ENCODE measurements around the gene PHKG1.
"Not testable (repeated sequence)": the region's sequence is repeated elsewhere in the genome, so short reads cannot be mapped to it uniquely, and the experiment has no call there.

Gene PHKG1

DNA sequence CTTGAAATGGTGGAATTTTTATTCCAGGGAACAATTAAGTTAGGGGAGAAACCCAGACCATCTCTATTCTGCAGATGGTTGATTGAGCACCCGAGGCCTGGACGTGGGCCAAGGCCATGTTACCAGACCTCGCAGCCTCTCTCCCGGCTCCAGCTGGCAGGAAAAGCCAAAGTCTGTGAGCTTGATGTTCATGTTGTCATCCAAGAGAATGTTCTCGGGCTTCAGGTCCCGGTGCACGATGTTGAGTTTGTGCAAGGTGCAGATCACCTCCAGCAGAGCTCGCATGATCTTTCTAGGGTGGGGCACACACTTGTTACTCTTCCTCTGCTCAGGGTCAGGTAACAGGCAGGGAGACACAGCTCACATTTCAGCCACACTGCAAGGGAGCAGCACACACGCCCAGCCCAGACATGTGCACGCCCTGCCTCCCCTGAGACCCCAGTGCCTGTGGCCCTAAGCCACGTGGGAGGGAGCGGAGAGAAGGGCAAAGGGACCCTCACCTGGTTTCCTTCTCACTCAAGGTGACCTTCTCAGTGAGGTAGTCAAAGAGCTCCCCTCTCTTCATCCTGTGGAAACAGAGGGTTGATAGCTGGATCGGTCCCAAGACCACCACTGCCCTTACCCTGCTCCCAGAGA lies 9.5 kb downstream of the PHKG1 start:
- DNase-seq (ENCODE audit: low read depth in 1 of 2, low spot score in 1 of 2), result no peak

GRCh38 chr7:56081626-56082340 lies 11.0 kb downstream of the PHKG1 start:
- DNase-seq (ENCODE audit: low read depth in 1 of 2, low spot score in 1 of 2), result no peak

- not testable (repeated sequence) for DNase-seq (ENCODE audit: low read depth in 1 of 2, low spot score in 1 of 2)
Observed at GRCh38 chr7:56080726-56081435, 11.9 kb downstream of the PHKG1 start.

GRCh38 chr7:56079450-56080185 lies 13.1 kb downstream of the PHKG1 start:
- DNase-seq (ENCODE audit: low read depth in 1 of 2, low spot score in 1 of 2), result no peak

- DNase-seq (ENCODE audit: low read depth in 1 of 2, low spot score in 1 of 2), result no peak
Observed at GRCh38 chr7:56078196-56078595, 14.6 kb downstream of the PHKG1 start.

DNA sequence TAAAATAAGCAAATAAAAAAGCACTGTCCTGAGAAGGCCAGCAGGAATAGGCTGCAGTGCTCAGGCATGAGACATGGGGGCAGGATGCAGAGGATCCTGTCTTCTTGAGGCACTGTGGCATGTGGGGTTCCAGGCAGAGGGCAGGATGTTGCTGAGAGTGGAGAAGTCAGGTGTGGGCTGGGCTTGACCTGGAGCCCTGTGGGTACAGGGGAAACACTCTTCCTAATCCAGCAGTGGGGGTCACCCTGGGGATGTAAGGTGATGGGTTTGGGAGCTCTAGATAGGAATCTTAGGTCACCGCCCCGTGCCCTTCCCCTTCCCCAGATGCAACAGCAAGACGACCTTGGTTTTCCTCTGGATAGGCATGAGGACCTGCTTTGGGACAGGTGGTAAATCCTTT lies 15.1 kb downstream of the PHKG1 start:
- DNase-seq (ENCODE audit: low read depth in 1 of 2, low spot score in 1 of 2), result no peak

DNA sequence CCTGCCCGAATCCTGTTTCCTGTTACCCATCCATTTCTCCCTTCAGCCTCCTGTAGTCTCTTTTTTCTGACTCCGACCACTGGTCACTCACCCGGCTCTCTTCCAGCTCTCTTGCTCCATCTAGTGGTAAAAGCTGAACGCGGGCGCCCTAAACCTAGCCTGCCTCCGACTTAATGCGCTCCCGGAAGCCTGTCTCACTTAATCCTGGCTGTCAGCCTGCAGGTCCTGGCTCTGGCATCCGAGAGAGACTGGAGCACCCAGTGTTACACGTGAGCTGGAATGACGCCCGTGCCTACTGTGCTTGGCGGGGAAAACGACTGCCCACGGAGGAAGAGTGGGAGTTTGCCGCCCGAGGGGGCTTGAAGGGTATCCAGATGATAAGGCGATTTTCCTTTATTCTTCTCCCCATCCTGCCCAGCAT lies 18.4 kb downstream of the PHKG1 start:
- DNase-seq (ENCODE audit: low read depth in 1 of 2, low spot score in 1 of 2), result peak; percentile 32 to 47

DNA sequence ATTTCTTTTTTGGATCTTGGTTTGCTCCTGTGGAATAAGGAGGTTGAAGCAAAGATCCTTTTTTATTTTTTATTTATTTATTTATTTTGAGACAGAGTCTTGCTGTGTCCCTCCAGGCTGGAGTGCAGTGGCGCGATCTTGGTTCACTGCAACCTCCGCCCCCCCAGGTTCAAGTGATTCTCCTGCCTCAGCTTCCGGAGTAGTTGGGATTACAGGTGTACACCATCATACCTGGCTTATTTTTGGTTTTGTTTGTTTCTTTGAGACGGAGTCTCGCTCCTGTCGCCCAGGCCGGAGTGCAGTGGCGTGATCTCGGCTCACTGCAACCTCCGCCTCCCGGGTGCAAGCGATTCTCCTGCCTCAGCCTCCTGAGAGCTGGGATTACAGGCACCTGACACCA lies 26.4 kb downstream of the PHKG1 start:
- not testable (repeated sequence) for DNase-seq (ENCODE audit: low read depth in 1 of 2, low spot score in 1 of 2)

GRCh38 chr7:56063882-56064625 lies 28.7 kb downstream of the PHKG1 start, which contains the start of gene SUMF2:
Gene SUMF2, plus strand, starts transcription at chr7:56064286. Its CDS starts 26 bp downstream, at chr7:56064312.
- peak; percentile 76 to 85 for DNase-seq (ENCODE audit: low read depth in 1 of 2, low spot score in 1 of 2)

GRCh38 chr7:56063500-56063881 lies 29.3 kb downstream of the PHKG1 start:
- no peak for DNase-seq (ENCODE audit: low read depth in 1 of 2, low spot score in 1 of 2)

GRCh38 chr7:56062382-56062781 lies 30.4 kb downstream of the PHKG1 start:
- no peak for DNase-seq (ENCODE audit: low read depth in 1 of 2, low spot score in 1 of 2)

DNA sequence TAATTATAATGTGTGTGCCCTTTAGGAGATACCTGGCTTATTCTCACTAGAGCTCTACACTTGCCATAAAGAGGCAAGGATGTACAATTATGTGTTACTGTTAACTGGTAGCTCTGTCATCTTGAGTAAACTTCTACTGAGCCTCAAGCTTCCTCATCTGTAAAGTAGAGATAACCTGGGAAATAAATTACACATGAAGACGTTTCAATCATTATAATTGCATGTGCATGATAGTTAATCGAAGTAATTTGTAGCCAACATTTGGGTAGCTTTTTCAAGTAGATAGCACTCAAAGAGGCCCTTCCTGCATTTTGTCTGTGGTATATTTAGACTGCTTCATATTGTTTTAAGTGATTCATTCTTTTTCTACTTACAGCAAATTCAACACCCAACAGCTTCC lies 38.8 kb downstream of the PHKG1 start:
- no peak for DNase-seq (ENCODE audit: low read depth in 1 of 2, low spot score in 1 of 2)

GRCh38 chr7:56053379-56053778 lies 39.4 kb downstream of the PHKG1 start:
- DNase-seq (ENCODE audit: low read depth in 1 of 2, low spot score in 1 of 2), result no peak

GRCh38 chr7:56051339-56052191 lies 41.2 kb downstream of the PHKG1 start, which contains the start of the genes CCT6A and PSPH:
Gene CCT6A, plus strand, starts transcription at chr7:56051765. Its CDS starts 84 bp downstream, at chr7:56051849.
Gene PSPH, minus strand, starts transcription at chr7:56051444. Its CDS starts 30,232 bp downstream, at chr7:56021212.
- peak; percentile 77 to 86 for DNase-seq (ENCODE audit: low read depth in 1 of 2, low spot score in 1 of 2)

- no peak for DNase-seq (ENCODE audit: low read depth in 1 of 2, low spot score in 1 of 2)
Observed at GRCh38 chr7:56051053-56051338, 41.8 kb downstream of the PHKG1 start.

DNA sequence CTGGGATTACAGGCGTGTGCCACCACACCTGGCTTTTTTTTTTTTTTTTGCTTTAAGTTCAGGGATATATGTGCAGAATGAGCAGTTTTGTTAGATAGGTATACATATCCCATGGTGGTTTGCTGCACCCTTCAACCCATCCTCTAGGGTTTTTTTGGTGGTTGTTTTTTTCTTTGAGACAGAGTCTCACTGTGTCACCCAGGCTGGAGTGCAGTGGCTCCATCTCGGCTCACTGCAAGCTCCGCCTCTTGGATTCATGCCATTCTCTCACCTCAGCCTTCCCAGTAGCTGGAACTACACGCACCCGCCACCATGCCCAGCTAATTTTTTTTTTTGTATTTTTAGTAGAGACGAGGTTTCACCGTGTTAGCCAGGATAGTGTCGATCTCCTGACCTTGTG lies 44.0 kb downstream of the PHKG1 start:
- not testable (repeated sequence) for DNase-seq (ENCODE audit: low read depth in 1 of 2, low spot score in 1 of 2)

GRCh38 chr7:56048245-56048644 lies 44.5 kb downstream of the PHKG1 start:
- DNase-seq (ENCODE audit: low read depth in 1 of 2, low spot score in 1 of 2), result no peak

DNA sequence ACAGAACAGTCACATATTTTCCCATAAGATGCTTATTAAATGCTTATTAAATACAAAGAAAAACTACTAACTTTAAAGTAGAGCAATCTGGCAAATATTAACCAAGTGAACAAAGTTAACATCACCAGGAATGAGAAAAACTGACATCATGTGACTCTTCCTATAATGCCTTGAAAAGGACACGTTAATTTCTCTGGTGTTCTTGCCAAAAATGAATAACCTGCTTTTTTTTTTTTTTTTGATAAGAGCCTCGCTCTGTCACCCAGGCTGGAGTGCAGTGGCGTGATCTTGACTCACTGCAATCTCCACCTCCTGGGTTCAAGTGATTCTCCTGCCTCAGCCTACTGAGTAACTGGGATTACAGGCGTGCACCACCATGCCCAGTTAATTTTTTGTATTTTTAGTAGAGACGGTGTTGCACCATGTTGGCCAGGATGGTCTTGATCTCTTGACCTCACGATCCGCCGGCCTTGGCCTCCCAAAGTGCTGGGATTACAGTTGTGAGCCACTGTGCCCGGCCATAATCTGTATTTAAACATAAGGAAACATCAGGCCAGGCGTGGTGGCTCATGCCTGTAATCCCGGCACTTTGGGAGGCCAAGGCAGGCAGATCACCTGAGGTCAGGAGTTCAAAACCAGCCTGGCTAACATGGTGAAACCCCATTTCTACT lies 45.2 kb downstream of the PHKG1 start:
- DNase-seq (ENCODE audit: low read depth in 1 of 2, low spot score in 1 of 2), result not testable (repeated sequence)

DNA sequence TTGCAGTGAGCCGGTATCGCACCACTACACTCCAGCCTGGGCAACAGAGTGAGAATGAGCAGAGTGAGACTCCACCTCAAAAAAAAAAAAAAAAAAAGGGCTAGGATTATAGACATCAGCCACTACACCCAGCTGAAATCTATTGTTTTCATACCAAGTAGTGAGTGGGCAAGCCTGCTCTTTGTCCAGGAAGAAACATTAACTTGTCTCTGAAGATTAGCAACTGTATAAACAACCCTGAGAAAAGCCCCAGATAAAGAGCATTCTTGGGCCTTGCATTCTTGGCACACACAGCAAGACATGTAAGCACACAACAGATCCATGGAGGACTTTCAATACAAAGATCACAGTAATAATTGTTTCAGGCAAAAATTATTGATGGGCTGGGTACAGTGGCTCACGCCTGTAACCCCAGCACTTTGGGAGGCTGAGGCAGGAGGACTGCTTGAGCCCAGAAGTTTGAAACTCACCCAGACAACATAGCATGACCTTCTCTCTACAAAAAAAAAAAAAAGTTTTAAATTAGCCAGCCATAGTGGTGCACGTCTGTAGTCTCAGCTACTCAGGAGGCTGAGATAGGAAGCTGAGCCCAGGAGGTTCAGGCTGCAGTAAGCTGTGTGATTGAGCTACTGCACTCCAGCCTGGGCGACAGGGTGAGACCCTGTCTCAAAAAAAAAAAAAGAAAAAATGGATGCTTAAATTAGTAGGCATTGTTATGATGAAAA lies 45.9 kb downstream of the PHKG1 start:
- no peak for DNase-seq (ENCODE audit: low read depth in 1 of 2, low spot score in 1 of 2)
